Endothelial cell of umbilical vein (primary cell): ENCODE measurements around the gene AK5. TPM values are rescaled to one million over a fixed set of nuclear protein-coding genes. Genes with fewer than 3 reads are reported as not detected.

Experiments
- BruUV-seq: library from RNA; stranded (reverse); fragments of 400-500 nt; replicated peaks from 2 replicates; lab custom pipeline; 2021; lab: Mats Ljungman, UMichigan
- CTCF ChIA-PET: fragments of 300-600, 350-600 bp; sonication (Branson Sonifier 250); formaldehyde crosslinking; loops from one replicate; lab custom pipeline; 2021; ENCODE audit warnings: antibody characterized with exemption, inconsistent platforms; lab: Charles Lee
- POLR2A ChIA-PET: fragments of 300-600, 350-600 bp; sonication (Branson Sonifier 250); formaldehyde crosslinking; loops from one replicate; lab custom pipeline; 2021; ENCODE audit warnings: antibody characterized with exemption, inconsistent platforms; lab: Charles Lee
- DNase-seq: peaks from one replicate; pipeline ENCODE4 v3.0.0-alpha.2; 2011; ENCODE audit warnings: low read depth, low spot score
- FAIRE-seq: peaks from 2 replicates; lab custom pipeline; 2011; peaks lifted over from hg19 to GRCh38; lab: Jason Lieb, UNC
- H2AFZ ChIP-seq: 2 replicates; pipeline ENCODE4 v1.6.0; 2012; ENCODE audit warnings: low read depth, low read length, control low read depth, inconsistent platforms
- H3K27ac ChIP-seq: 2 replicates; pipeline ENCODE4 v1.5.1; 2011; ENCODE audit warnings: low read depth, mild to moderate bottlenecking, control low read depth, low read length, moderate library complexity; ENCODE audit not compliant: insufficient read depth
- H3K27me3 ChIP-seq, 2 experiments: 2 replicates each; pipeline versions ENCODE4 v1.6.0 to v1.6.1; 2011; ENCODE audit warnings: low read length in 2 of 2, mixed read lengths in 1 of 2; ENCODE audit not compliant: control insufficient read depth in 2 of 2, insufficient read depth in 2 of 2
- H3K36me3 ChIP-seq, 2 experiments: 2 replicates in 1 of 2; 3 replicates in 1 of 2; pipeline ENCODE4 v1.5.1; 2011; ENCODE audit warnings: low read length in 2 of 2, mild to moderate bottlenecking in 1 of 2, moderate library complexity in 1 of 2; ENCODE audit not compliant: control insufficient read depth in 2 of 2, insufficient read depth in 2 of 2; ENCODE audit errors: extremely low read depth in 1 of 2
- H3K4me1 ChIP-seq: 3 replicates; pipeline ENCODE4 v1.5.1; 2011; ENCODE audit warnings: mild to moderate bottlenecking, low read length; ENCODE audit not compliant: control insufficient read depth, insufficient read depth; ENCODE audit errors: extremely low read depth
- H3K4me2 ChIP-seq: 2 replicates; pipeline ENCODE4 v1.6.1; 2011; ENCODE audit warnings: low read length, control low read depth, mixed read lengths; ENCODE audit not compliant: insufficient read depth
- H3K4me3 ChIP-seq, 3 experiments: fragments of 200-600 bp in 1 of 3; sonication (generic), shearing (Covaris generic) in 1 of 3; replicated peaks in 1 of 3; 2 replicates each; pipeline ENCODE4 v1.5.1; 2011 to 2016; ENCODE audit warnings: control low read depth in 3 of 3, low read length in 3 of 3, mild to moderate bottlenecking in 2 of 3, inconsistent platforms in 1 of 3, low read depth in 1 of 3, moderate library complexity in 1 of 3; ENCODE audit not compliant: insufficient read depth in 1 of 3
- H3K79me2 ChIP-seq: 2 replicates; pipeline ENCODE4 v1.6.0; 2012; ENCODE audit warnings: low read length, inconsistent platforms; ENCODE audit not compliant: control insufficient read depth, insufficient read depth
- H3K9ac ChIP-seq: replicated peaks from 2 replicates; pipeline ENCODE3; 2011; ENCODE audit warnings: low read length, control low read depth; ENCODE audit not compliant: insufficient read depth; ENCODE audit errors: extremely low read depth
- H3K9me1 ChIP-seq: replicated peaks from 3 replicates; pipeline ENCODE4 v1.6.0; 2011; ENCODE audit warnings: mild to moderate bottlenecking, low read length; ENCODE audit not compliant: control insufficient read depth, insufficient read depth; ENCODE audit errors: extremely low read depth
- H3K9me3 ChIP-seq: replicated peaks from 2 replicates; pipeline ENCODE4 v1.5.1; 2012; ENCODE audit warnings: low read length, inconsistent platforms; ENCODE audit not compliant: control insufficient read depth, insufficient read depth
- H4K20me1 ChIP-seq: replicated peaks from 2 replicates; pipeline ENCODE3; 2011; ENCODE audit warnings: mild to moderate bottlenecking, low read length; ENCODE audit not compliant: control insufficient read depth, insufficient read depth; ENCODE audit errors: extremely low read depth
- EZH2 ChIP-seq: IDR thresholded peaks from 2 replicates; pipeline ENCODE4 v1.6.1; 2012; ENCODE audit warnings: borderline replicate concordance, low read depth, mild to moderate bottlenecking, moderate library complexity, low read length, inconsistent platforms; ENCODE audit not compliant: severe bottlenecking
- FOS ChIP-seq: IDR thresholded peaks from 2 replicates; pipeline ENCODE4 v1.6.1; 2011; ENCODE audit warnings: mild to moderate bottlenecking, low read length, moderate library complexity, borderline replicate concordance; ENCODE audit not compliant: insufficient read depth
- GATA2 ChIP-seq: IDR thresholded peaks from 2 replicates; pipeline ENCODE4 v1.7.0; 2011; ENCODE audit warnings: low read depth, mild to moderate bottlenecking, moderate library complexity, mixed read lengths, low read length; ENCODE audit not compliant: insufficient read length, insufficient read depth
- JUN ChIP-seq: IDR thresholded peaks from 2 replicates; pipeline ENCODE4 v1.6.1; 2011; ENCODE audit warnings: borderline replicate concordance, low read depth; ENCODE audit not compliant: insufficient read length, insufficient read depth
- MYC ChIP-seq: IDR thresholded peaks from one replicate; pipeline ENCODE4 v1.6.1; 2011; ENCODE audit warnings: mild to moderate bottlenecking, low read depth, low read length
- POLR2A ChIP-seq: IDR thresholded peaks from 2 replicates; pipeline ENCODE4 v1.6.1; 2012; ENCODE audit warnings: low read depth, mild to moderate bottlenecking, control low read depth, low read length
- POLR2AphosphoS5 ChIP-seq: IDR thresholded peaks from 2 replicates; pipeline ENCODE4 v1.6.1; 2012; ENCODE audit warnings: low read depth, mild to moderate bottlenecking, control low read depth, low read length, moderate library complexity; ENCODE audit not compliant: insufficient read depth
- dilution Hi-C: fragments of 300-500 bp; cut with MboI; formaldehyde crosslinking; loops from one replicate; pipeline ENCODE4 v1.15.0; 2019; ENCODE audit warnings: low sequenced_read_pairs; ENCODE audit not compliant: extremely low pct_ligation_motif_present
- intact Hi-C: fragments of 100-400 bp; cut with micrococcal nuclease; formaldehyde crosslinking; loops from one replicate; pipeline ENCODE4 v1.10.0; 2022
- polyA plus RNA-seq, 4 experiments: library from polyadenylated mRNA; depleted of rRNA in 3 of 4; stranded (reverse) in 3 of 4; unstranded in 1 of 4; fragments of >200 nt; gene quantifications; 2 replicates each; pipeline versions ENCODE4 v1.2.1 to v1.2.3, GENCODE V29; 2011 to 2012; ENCODE audit warnings: missing spikeins in 1 of 4
- total RNA-seq: library from RNA; stranded (reverse); gene quantifications from 2 replicates; pipeline ENCODE4 v1.2.3, GENCODE V29; 2021
- TF ChIP-seq, protein P1 (sequence below): IDR thresholded peaks from 2 replicates; pipeline ENCODE4 v1.6.1; 2011; ENCODE audit not compliant: insufficient read depth, insufficient read length
- TF ChIP-seq, protein P2 (sequence below), 2 donors: IDR thresholded peaks; 1 replicate in 1 of 2; 2 replicates in 1 of 2; pipeline ENCODE4 v1.5.1; 2011; ENCODE audit warnings: low read length in 2 of 2, mild to moderate bottlenecking in 2 of 2, moderate library complexity in 2 of 2, control low read depth in 1 of 2, inconsistent platforms in 1 of 2, low read depth in 1 of 2; ENCODE audit not compliant: insufficient read depth in 1 of 2; ENCODE audit errors: extremely low read depth in 1 of 2

The AK5 gene
- total and polyA plus RNA-seq, 2 donors (not counting 3 experiments of a cell fraction or from before 2014, with no cell fraction given) = 5.0 to 7.5 TPM

DNA sequence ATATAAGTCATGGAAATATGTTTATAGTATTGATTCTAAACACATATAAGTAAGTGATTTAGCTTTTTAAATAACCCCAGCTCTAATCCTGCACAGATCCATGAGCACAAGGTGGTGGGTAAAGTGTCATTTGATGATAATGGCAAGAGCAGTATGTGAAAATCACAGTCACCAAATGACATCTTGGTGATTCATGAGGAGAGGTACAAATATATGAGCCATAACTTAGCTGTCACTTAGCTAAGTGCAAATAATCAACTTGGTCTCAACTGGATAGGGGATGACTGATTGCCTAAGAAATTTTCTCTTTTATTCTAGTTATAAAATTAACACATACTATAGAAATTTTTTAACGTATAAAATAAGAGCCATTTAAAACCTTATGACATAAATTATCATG, 202.5 kb downstream of the AK5 start:
- DNase-seq = no peak

More for the DNA sequence above, 202.5 kb downstream of the AK5 start:
- FAIRE-seq = no peak
- Histone ChIP-seq H2AFZ (no peak overlapping the region), H3K9me3 (no peaks in the 10 kb centered on the region), H3K4me2 (no peak overlapping the region), H3K4me3 (no peak overlapping the region), H3K79me2 (no peaks in the 10 kb centered on the region), H3K27ac (no peak overlapping the region), H3K4me1 (no peaks in the 10 kb centered on the region), H3K9me1 (no peaks in the 10 kb centered on the region), H4K20me1 (no peaks in the 10 kb centered on the region), H3K36me3 (no peaks in the 10 kb centered on the region), H3K9ac (no peak overlapping the region), H3K27me3 (no peaks in the 10 kb centered on the region)
- ChIA-PET CTCF (interaction anchor here (1.3 kb wide), 1 partner anchor 44 kb away, joined by 3 read pairs; no protein-coding TSS in a partner anchor), POLR2A (no interaction called here)
- intact Hi-C loops = no loop called here
- no peak for TF ChIP-seq EZH2
- TF ChIP-seq GATA2 = no peak
- TF ChIP-seq, protein P1, sequence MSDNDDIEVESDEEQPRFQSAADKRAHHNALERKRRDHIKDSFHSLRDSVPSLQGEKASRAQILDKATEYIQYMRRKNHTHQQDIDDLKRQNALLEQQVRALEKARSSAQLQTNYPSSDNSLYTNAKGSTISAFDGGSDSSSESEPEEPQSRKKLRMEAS = no peak
- TF ChIP-seq POLR2AphosphoS5 = no peak
- TF ChIP-seq, protein P2, sequence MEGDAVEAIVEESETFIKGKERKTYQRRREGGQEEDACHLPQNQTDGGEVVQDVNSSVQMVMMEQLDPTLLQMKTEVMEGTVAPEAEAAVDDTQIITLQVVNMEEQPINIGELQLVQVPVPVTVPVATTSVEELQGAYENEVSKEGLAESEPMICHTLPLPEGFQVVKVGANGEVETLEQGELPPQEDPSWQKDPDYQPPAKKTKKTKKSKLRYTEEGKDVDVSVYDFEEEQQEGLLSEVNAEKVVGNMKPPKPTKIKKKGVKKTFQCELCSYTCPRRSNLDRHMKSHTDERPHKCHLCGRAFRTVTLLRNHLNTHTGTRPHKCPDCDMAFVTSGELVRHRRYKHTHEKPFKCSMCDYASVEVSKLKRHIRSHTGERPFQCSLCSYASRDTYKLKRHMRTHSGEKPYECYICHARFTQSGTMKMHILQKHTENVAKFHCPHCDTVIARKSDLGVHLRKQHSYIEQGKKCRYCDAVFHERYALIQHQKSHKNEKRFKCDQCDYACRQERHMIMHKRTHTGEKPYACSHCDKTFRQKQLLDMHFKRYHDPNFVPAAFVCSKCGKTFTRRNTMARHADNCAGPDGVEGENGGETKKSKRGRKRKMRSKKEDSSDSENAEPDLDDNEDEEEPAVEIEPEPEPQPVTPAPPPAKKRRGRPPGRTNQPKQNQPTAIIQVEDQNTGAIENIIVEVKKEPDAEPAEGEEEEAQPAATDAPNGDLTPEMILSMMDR (IDR thresholded peaks at IDR 0.05; ENCODE audit: extremely low read depth in 1 of 2, insufficient read depth in 1 of 2, low read depth in 1 of 2, low read length in 2 of 2) = no peak
- TF ChIP-seq JUN = no peak
- TF ChIP-seq MYC = no peak
- TF ChIP-seq FOS = no peak
- no peak for TF ChIP-seq POLR2A
- dilution Hi-C loops = no loop called here
- BruUV-seq = no TSS peak
